Heart left ventricle (tissue), 13 donors: Measurements from ENCODE around the gene CAPRIN1.

Experiments
- CTCF ChIP-seq, 12 donors: fragments of 200-600 bp; sonication (generic) in 4 of 12; IDR thresholded peaks; one replicate each; pipeline versions ENCODE4 v1.5.0 to v1.8.0; 2018 to 2022; ENCODE audit warnings: antibody characterized with exemption in 12 of 12, mild to moderate bottlenecking in 5 of 12
- POLR2A ChIP-seq, 2 donors: fragments of 450-650 bp; IDR thresholded peaks; one replicate each; pipeline ENCODE4 v1.6.1; 2017; ENCODE audit warnings: antibody characterized with exemption in 2 of 2, mild to moderate bottlenecking in 2 of 2, moderate library complexity in 2 of 2
- donor health status: ischemic (EF 13 %, LVEDD 7.1; RV severe dilation, severe dysfunction).
- donor health status: DM: no; HTN: yes; CAD: no.
- donor health status: DM: no; HTN: no; CAD: no.
- donor health status: ischemic (EF 25% LVEDD 6.9; RV normal size, moderate dysfunction).
- donor health status: ischemic (EF 25% LVEDD 5.7; RV mildly dilated, moderate dysfunction).
- donor health status: ischemic (EF 35%, LVEDD 5.7; RV mildly dilated, moderate dysfunction).
- donor health status: nonischemic (EF 11% LVEDD 7.7; RV severe dilation, severe dysfunction).
- donor health status: DM: yes; HTN: yes; CAD: no.
- donor health status: PGD.
- donor health status: ischemic (EF 29% LVEDD 5.4; RV normal size, mild dysfunction).
- donor health status: nonischemic (EF 23%, LVEDD 6.1; RV moderate dilation, normal function).

- TF ChIP-seq CTCF (IDR thresholded peaks at IDR 0.05) (no peak), POLR2A (IDR thresholded peaks at IDR 0.05) (no peak)
Observed at GRCh38 chr11:34013898-34014571, 37.5 kb upstream of the CAPRIN1 start.
